RPMI7951 (cell line): ENCODE data around the gene CAMTA1. TPM values are rescaled to one million over a fixed set of nuclear protein-coding genes. Genes with fewer than 3 reads are reported as not detected.
"Not testable (repeated sequence)": the region's sequence is repeated elsewhere in the genome, so short reads cannot be mapped to it uniquely, and the experiment has no call there.

Experiments used
- DNase-seq: peaks from one replicate; pipeline ENCODE4 v3.0.0-alpha.2; 2012; ENCODE audit warnings: low read depth
- total RNA-seq: library from RNA; depleted of rRNA; stranded (reverse); fragments of >200 nt; shearing (Covaris generic); gene quantifications from 2 replicates; pipeline ENCODE4 v1.2.3, GENCODE V29; 2014

CAMTA1 gene
- total RNA-seq, 1 experiment from 2014 or later = 91.0 TPM

- DNase-seq = no peak
These were observed 581.9 kb downstream of the CAMTA1 start for GRCh38 chr1:7366955-7367665.

DNA sequence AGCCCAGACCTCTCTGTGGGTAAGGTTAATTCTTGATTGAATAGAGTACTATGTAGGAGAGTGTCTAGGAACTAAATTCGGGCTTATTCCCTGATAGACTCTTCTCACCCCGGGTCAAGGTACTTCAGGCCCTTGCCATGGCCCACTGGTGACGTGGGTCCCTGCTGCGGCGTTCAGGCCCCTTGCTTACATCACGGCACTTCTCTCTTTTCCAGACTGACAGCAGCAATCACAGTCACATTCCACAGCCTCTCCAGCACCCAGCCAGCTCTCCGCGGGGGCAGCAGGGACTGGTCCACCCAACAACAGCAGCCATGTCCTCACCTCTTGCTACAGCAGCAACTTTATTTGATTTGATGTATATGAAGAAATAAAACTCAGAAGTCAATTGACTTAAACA, 584.6 kb downstream of the CAMTA1 start:
- DNase-seq = no peak

- DNase-seq = no peak
These were observed 586.7 kb downstream of the CAMTA1 start for GRCh38 chr1:7371926-7372325.

GRCh38 chr1:7372477-7373120, 587.3 kb downstream of the CAMTA1 start:
- DNase-seq = no peak

DNA sequence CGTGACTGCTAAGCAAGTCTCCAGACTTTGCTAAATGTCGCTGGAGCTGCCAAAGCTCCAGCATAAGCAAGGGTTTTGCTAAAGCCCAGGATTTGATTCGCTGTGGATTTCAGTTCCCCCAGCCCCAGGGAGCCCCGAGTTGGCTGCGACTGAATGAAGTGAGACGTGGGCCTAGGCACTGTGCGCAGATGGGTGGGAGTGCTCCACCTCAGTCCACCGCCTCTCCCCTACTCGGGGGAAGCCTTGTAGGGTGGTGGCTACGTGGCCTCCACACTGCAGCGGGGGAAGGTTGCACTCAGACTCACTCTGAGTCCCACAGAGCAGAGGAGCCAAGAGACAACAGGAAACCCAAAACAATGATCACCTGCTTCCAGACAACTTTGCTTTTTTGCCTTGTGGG, 588.0 kb downstream of the CAMTA1 start:
- no peak for DNase-seq

DNA sequence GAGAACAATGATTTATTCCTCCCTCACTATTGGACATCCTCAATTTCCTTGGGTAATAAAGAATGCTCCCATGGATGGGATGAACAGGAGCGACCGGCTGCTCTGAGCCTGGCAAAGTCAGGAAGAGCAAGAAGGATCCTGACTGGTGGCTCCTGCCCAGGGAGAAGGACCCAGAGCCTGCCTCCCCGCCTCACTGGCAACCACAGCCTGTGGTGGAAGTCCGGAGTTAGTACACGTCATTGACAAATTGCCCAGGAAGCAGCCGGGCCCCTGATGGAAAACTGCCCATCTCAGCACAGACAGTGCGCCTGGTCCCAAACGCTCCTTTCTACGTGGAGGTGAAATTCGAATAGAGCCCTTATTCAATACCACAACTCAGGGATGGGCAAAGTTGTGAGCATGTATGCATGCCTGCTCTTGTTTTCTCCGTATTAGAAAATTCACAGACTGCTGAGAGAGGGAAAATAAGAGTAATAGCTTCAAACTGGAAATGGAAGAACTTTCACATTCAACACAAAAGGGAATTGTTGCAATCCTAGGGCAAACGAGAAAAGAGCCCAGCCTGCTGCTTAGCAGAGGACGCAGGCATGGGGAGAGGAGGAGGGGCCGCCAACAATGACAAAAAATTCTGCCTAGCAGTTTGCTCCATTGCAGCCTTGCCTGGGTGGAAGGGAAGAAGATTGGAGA, 588.8 kb downstream of the CAMTA1 start:
- DNase-seq = peak; percentile 80

DNA sequence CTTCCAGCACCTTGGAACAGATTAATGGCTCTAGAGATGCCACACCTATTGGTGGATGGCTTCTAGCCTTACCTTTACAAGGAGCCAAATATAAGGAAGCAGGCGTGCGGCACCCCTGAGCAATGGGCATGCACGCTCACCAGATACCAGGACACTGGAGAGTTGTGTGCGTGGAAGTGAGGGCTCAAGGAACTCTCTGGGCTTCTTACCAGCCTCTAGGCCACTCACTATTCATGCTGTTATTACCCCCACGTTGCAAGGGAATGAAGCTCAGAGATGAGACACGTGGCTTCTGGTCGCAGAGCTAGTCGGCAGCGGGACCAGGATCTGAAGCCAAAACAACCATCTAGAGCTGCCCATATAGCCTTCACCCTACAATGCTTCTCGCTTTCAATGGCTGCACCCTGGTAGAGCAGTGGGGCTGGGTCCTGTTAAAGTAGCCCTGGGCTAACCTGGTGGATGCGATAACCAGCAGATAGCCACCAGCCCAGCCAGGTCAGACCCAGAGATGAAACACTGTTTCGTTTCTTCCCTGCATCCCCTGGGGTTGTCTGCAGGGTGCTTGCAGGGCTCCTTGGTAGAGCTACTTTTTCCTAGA, 589.4 kb downstream of the CAMTA1 start:
- no peak for DNase-seq

- no peak for DNase-seq
These were observed 590.1 kb downstream of the CAMTA1 start for GRCh38 chr1:7375329-7375728.

DNA sequence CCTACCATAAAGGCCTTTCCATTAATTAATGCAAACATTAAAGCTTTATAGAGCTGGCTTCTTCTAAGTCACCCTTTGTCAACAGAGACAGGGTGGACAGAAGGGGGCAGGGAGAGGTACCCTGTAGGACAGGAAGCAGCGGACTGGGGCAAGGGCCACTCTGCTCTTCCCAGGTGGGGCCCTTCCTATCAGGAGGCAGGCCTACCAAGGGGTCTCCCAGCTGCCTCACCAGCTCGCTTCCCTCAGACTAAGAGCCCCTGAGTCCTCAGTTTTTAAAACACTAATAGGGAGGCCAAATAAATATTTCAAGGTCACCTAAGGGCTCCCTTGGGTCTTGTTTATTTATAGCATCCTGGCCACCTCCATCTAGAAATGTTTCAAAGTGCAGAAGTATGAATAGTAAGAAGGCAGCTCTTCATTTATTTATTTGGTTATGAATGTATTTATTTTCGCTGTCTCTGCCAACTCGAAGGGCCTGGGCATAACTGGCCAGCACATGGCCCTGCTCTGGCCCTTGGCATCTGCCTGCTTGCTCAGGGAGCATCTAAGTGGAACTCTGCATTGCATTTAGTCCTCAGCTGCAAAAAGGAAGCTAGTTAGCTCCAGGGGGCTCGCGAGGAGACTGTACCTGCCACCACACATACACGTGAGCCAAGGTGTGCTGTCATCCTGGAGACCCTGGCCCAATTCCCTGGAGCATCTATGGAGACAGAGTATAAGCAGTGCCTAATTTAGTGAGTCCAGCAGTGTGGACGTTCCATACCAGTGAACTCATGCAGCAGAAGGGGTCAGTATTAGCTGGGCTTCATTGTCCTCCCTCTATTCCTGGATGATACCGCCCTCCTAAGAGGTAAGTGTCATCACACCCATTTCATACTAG, 590.8 kb downstream of the CAMTA1 start:
- no peak for DNase-seq

DNA sequence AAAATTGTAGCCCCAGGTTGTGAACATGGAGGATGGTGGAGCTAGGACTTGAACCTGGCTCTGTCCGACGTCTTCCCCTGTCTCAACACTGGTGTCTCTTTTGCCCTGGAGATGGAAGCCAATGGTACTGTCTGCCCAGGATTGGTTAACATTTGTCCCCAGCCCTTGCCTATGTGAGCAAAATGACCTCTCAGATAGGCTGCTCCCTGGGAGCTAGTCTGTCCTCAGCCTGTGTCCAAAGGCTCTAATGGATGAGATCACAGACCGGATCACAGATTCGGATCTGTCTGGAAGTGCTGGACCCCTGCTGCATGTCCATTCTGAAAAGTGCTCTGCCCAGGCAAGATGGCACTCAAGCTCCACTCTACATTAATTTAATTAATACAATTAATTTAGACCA, 591.4 kb downstream of the CAMTA1 start:
- no peak for DNase-seq

GRCh38 chr1:7378346-7379130, 593.3 kb downstream of the CAMTA1 start:
- no peak for DNase-seq

- peak; percentile 87 for DNase-seq
These were observed 594.3 kb downstream of the CAMTA1 start for GRCh38 chr1:7379441-7379971.

GRCh38 chr1:7380068-7380467, 594.8 kb downstream of the CAMTA1 start:
- not testable (repeated sequence) for DNase-seq

DNA sequence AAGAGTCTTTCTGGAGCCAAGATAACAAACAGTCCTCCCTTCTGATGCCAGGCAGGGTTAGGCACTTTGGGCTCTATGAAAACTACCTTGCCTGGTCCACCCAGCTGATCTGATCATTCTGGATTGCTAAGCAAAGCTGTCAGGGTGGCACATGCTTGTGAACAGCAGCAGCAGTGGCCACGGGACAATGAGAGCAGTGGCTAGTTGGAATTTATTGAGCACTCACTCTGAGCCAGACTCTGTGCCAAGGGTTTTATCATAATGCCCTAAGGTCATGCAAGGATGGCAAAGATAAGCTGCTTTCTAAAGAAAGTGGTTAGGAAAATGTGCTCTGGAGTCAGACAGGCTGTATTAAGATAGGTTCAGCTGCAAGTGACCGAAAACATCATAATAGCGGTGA, 595.5 kb downstream of the CAMTA1 start:
- DNase-seq = peak; percentile 68

GRCh38 chr1:7381729-7382128, 596.5 kb downstream of the CAMTA1 start:
- DNase-seq = not testable (repeated sequence)

DNA sequence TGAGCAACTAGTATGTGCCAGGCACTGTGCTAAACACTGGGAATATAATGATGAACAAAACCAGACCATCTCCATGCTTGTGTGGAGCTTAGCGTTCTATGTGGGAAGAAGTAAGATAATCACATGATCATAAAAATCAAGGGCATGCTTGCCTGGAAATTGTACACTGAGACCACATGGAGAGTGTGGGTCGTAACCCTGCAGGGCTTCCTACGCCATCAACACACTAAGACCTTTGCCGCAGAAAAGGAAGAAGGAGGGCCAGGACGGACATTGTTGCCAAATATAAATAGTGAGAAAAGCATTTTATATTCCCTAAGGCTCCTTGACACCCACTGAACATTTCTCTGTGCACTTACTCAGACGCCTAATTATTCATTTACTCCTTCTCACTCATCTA, 597.7 kb downstream of the CAMTA1 start:
- no peak for DNase-seq

DNA sequence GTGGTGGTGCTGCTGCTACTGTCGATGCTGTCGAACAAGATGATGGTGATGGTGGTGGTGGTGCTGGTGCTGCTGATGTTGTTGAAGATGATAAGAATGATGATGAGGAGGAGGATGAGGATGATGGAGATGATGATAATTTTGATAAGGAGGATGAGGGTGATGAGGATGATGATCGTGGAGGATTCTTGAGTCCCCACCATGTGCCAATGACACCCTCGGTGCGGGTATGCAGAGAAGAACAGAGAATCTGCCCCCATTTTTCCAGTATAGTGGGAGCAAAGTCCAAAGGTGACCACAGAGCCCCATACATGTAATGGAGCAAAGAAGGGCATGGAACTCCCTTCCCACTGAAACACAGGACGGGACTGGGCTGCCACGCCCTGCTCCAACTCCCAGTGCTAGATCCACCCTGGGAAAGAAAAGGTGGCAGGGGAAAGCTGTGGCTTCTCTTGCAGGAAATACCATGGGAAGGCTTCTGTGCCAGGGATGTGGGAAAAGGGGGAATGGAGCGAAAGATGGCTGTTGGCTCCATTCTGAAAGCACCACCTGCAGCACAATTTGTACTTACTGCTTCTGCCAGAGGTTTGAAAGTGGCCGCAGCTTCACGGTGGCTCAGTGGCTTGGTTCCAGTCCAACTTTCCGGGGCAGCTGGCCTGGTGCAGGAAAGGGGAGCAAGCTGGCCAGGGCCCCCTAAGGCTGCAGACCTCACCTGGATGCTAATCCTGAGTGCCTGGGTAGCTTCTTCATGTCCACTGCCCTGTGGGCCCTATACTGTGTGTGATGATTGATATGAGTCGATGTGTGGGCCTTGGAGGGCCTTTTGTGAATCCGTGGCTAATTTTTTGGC, 598.6 kb downstream of the CAMTA1 start:
- DNase-seq = no peak

GRCh38 chr1:7384679-7385078, 599.4 kb downstream of the CAMTA1 start:
- DNase-seq = no peak

GRCh38 chr1:7385471-7386225, 600.4 kb downstream of the CAMTA1 start:
- DNase-seq = no peak
